Nucleus accumbens (tissue), 56 donors: ENCODE results near the gene TNFRSF13B.
"Not testable (repeated sequence)": the region's sequence is repeated elsewhere in the genome, so short reads cannot be mapped to it uniquely, and the experiment has no call there.

Source experiments
- DNase-seq, 56 donors: peaks; one replicate each; lab custom pipeline; 2025; lab: John Stamatoyannopoulos, UW

The TNFRSF13B gene

DNA sequence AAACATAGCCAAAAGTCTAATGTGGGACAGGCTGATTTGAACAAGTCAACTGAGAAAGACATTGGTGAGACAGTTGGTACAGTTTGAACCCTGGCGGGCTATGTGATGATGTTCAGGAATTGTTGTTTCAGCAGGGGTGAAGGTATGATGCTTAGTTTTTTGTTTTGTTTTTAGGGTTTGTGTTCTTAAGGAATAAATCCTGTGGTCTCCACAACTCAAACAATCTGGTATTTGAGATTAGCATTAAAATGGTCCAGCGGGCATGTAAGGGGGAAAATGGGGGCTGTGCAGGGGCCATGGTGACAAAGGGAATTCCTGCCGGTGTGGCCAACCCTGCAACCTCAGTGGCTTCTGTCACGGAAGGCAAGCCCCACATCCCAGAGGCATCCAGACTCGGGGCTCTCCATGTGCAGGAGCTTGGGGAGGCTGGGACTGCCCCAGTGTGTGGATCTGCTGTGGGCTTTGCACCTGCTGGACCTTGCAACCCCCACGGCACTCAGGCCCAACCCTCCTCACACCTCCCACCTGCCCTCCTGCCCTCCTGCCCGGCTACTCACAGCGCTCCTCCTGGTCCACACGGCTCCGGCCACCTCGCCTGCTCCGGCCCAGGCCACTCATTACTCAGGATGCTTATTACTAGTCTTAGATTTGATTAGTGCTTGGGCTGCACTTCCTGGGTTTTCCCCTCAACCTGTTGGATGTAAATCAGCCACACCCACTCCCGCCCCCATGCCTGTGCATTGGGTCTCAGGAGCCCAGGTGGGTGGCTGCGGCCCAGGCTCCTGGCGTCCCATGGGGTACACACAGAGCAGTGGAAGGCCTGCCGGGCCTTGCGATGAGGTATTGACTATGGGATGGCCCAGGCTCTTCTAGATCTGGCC lies at the start of gene TNFRSF13B:
Gene TNFRSF13B, minus strand, starts transcription at position 661 of the 881 bp plus-strand sequence. Its CDS starts 43 bp downstream, at position 618.
- no peak for DNase-seq

DNA sequence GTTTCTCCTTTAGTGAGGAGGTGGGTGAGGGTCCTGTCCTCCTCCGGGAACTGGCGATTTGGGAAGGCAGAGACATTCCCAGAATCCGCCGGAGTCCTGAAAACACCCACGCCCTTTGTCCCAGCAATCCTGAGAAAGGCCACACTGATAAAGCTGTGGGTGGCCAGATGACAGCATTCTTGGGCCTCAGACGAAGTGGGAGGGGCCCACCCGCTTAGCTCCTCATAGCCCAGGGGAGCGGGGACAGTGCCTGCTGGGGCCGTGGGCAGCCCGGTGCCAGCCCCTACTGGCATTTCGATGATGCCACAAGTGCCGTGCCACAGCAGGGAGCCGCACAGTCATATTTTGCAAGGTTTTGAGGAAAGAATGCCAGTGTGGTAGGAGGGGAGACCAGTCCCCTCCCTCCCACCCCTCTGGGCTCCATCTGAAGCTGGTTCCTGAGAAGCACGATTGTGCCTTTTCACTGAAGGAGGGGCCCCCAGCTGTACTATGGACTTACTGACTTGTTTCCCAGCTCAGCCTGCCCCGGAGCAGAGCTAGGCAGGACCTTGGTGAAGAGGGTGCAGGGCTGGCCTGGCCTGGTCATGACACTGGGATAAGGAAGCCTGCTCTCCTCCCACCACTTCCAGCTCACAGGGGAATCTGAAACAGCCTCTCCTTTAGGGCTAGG lies 49.4 kb upstream of the TNFRSF13B start:
- peak in 36 of 56 donors; percentile 26 to 85 (median 60) for DNase-seq

GRCh38 chr17:17020821-17021193 lies 48.9 kb upstream of the TNFRSF13B start:
- no peak for DNase-seq

GRCh38 chr17:17019891-17020456 lies 48.1 kb upstream of the TNFRSF13B start:
- no peak for DNase-seq

DNA sequence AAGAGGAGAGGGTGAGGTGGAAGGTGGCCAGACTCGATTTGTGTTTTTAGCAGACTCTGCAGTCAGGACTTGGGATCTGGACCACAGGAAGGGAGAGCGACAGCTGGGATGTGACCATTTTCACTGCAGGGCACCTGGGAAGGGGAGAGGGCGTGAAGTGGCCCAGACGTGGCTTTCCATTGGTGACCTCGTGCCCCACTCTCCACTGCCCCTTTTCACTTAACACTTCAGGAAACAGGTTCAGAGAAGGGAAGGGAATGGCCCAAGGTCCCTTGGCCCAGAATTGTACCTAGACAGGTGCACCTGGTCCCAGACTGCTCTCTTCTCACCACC lies 47.5 kb upstream of the TNFRSF13B start:
- no peak for DNase-seq

DNA sequence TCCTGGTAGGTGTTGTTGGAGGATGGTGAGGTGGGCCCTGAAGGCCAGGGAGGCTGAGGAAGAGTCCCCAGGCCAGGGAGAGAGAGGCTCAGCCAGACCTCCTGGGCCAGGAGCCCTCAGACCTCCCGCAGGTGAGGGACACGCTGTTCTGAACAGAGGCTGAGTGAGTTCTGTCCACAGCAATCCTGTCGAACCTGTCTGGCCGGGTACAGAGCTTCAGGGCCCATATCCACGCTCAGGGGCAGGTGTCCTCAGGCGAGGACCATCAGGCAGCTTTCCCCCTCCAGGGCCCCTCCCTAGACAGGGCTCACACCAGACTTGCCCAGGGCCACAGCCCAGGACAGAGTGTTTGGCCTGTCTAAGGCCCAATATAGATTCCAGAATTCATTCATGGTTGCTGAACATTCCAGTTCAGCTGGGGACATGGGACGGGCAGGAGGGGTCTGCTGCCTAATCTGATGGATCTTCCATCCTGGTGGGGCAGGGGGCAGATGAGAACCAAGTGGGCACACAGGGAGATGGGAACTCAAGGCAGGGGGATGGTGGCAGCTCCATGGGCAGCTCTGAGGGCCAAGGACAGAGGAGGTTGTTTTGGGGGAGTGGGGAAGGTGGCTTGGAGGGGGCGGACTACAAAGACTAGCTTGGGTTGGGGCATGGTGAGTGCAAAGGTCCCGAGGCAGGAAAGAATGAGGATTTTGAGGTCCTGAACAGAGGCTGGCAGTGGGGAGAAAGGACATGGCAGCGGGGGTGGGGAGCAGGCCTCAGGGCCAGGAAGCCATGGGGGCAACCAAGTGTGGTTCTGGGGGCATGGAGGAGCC lies 46.9 kb upstream of the TNFRSF13B start:
- no peak for DNase-seq

GRCh38 chr17:17018021-17018441 lies 46.1 kb upstream of the TNFRSF13B start:
- DNase-seq = no peak

- DNase-seq = no peak
Observed at GRCh38 chr17:17017343-17018014, 45.6 kb upstream of the TNFRSF13B start.

DNA sequence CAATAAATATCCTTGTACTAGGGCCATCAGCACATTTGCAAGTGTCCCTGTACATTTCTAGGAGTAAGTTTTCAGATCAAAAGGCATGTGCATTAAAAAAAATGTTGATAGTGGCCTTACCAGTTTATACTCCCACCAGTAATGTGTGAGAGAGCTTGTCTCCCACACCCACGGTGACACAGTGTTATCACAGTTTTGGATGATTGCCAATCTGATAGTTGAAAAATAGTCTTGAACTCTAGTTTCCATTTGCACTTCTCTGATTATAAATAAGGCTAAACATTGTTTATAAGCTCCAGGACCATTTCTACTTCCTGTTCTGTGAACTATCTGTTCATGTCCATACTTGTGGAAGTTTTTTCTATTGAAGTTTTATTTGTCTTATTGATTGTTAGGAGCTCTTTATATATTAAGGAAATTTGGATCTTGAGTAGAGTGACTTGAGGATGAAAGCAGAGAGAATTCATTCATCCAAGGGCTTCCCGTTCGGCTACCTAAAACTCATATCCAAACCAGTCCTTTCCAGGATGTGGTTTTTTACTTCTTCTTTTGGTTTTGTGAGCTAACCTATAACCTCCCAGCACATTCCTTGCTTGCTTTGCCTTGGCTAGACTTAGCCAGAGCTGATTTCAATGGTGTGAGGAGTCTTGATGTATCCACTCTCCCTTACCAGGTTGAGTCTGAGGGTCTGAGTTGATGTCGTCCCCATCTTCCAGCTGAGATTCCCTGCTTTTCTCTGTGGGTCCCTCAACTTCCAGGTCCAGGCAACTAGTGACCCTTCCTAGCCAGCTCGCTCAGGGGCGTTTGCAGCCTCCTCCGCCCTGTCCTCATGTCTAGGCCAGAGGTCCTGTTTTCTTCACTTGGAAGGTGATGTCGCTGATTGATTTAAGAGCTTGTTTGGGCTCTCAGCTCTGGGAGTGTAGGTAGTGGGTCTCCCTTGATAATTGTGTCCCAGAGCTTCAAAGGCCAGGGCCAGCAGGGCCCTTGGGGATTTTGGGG lies 44.6 kb upstream of the TNFRSF13B start:
- DNase-seq = not testable (repeated sequence)

DNA sequence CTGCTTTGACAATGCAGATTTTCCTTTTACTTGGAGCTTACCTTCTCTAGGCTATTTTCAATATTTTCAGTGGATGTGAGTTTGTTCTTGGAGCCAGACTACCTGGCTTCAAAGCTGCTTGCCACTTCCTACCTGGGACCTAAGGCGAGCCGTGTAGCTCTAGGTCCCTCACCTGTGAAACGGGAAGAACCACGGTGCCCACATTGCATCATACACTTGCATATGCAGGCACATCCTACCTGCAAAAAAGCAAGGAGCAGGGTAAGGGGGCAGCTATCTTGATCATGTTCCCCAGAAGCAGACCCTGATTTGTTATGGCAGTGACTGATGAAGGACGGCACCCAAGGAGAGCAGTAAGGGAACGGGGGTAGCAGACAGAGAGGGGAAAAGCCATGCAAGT lies 43.3 kb upstream of the TNFRSF13B start:
- DNase-seq = no peak

GRCh38 chr17:17014748-17015124 lies 42.8 kb upstream of the TNFRSF13B start:
- DNase-seq = peak in 33 of 56 donors; percentile 9 to 76 (median 43)

- DNase-seq = not testable (repeated sequence)
Observed at GRCh38 chr17:17013828-17014747, 42.2 kb upstream of the TNFRSF13B start.

GRCh38 chr17:17011043-17011907 lies 39.4 kb upstream of the TNFRSF13B start:
- not testable (repeated sequence) for DNase-seq

- not testable (repeated sequence) for DNase-seq
Observed at GRCh38 chr17:17010545-17011034, 38.7 kb upstream of the TNFRSF13B start.

DNA sequence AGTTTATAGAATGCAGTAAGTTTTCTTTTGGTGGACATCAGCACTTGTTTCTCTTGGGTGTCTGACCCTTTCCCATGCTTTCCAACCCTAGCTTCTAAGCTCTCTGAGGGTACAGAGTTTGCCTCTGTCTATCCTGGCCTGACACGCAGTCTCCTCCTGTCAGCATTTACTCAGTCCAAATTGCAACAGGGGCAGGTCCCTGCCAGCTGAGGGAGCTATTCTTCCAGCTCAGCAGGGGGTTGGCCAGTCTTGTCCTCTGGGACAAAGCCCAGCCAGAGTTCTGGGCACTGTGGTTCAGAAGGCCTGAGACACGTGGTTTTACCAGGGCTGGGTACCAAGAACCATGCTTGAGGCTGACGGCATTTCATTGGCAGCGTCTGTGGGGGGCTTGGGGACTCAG lies 38.1 kb upstream of the TNFRSF13B start:
- DNase-seq = peak in 6 of 56 donors; percentile 13 to 45 (median 22)

- DNase-seq = not testable (repeated sequence)
Observed at GRCh38 chr17:17008621-17009397, 36.9 kb upstream of the TNFRSF13B start.
